Measurements from ENCODE around the gene PALLD.

DNA sequence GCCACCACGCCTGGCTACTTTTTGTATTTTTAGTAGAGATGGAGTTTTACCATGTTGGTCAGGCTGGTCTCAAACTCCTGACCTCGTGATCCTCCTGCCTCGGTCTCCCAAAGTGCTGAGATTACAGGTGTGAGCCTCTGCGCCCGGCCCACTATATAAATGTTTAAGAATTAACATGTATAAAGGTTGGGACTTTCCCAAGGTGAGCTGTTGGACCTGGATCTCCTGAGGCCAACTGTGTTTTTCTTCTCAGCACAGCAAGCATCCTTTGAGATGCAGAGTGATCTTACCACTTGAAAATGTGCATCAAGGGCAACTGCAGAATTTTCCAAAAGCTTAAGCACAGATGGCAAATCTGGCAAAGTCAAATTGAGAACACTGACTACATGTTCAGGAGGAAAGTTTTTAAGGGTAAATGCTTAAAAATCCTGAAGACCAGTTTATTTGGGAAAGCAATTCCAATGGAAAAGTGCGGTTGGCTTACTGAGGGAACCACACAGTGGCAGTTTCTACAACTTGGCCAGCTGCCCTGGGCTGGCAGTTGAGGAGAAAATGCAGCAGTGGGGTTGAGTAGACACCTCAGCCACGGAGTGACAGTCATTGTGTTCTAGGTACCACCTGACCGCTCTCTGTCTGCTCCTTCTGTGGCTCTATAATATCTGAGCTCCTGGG lies 344.3 kb downstream of the PALLD start:
- TF ChIP-seq SPI1 (IDR thresholded peaks at IDR 0.05; ENCODE audit: low read depth, low read length) (no peak), POLR2A (IDR thresholded peaks at IDR 0.05; ENCODE audit: low read depth, low read length) (no peak), POLR2AphosphoS5 (IDR thresholded peaks at IDR 0.05; ENCODE audit: low read depth, low read length) (no peak), TAF1 (IDR thresholded peaks at IDR 0.05; ENCODE audit: low read depth, low read length) (no peak), PAX5 (IDR thresholded peaks at IDR 0.05; ENCODE audit: insufficient read depth, low read length, severe bottlenecking) (no peak), POU2F2 (IDR thresholded peaks at IDR 0.05; ENCODE audit: low read depth, low read length) (no peak)

Data from GM12891 (cell line).